Tibial artery (tissue), 4 donors: ENCODE measurements around the gene YTHDF1.

Experiments
- DNase-seq, 2 donors: peaks; one replicate each; pipeline ENCODE4 v3.0.0-alpha.2; 2019
- H3K27ac ChIP-seq, 2 donors: fragments of 200-600 bp; sonication (generic) in 1 of 2; 1 replicate in 1 of 2; 2 replicates in 1 of 2; pipeline ENCODE4 v1.5.1; 2018 to 2019; ENCODE audit warnings: mild to moderate bottlenecking in 1 of 2
- H3K27me3 ChIP-seq, 2 donors: fragments of 200-600 bp; sonication (generic) in 1 of 2; one replicate each; pipeline versions ENCODE4 v1.5.1 to v1.6.0; 2016 to 2019
- H3K36me3 ChIP-seq, 3 donors: fragments of 200-600 bp; sonication (generic) in 2 of 3; one replicate each; pipeline ENCODE4 v1.5.1; 2016 to 2019; ENCODE audit warnings: mild to moderate bottlenecking in 2 of 3
- H3K4me1 ChIP-seq, 4 donors: fragments of 200-600 bp; sonication (generic) in 2 of 4; 1 replicate in 3 of 4; 2 replicates in 1 of 4; pipeline ENCODE4 v1.5.1; 2016 to 2019
- H3K4me3 ChIP-seq, 2 donors: fragments of 200-600 bp; sonication (generic) in 1 of 2; 1 replicate in 1 of 2; 2 replicates in 1 of 2; pipeline ENCODE4 v1.5.1; 2018 to 2019; ENCODE audit warnings: mild to moderate bottlenecking in 2 of 2
- H3K9me3 ChIP-seq, 3 donors: fragments of 200-600 bp; sonication (generic) in 1 of 3; one replicate each; pipeline ENCODE4 v1.5.1; 2016 to 2019
- CTCF ChIP-seq, 2 experiments: fragments of 200-600 bp in 1 of 2; fragments of 450-650 bp in 1 of 2; IDR thresholded peaks; one replicate each; pipeline ENCODE4 v1.5.1; 2017 to 2019; ENCODE audit warnings: antibody characterized with exemption in 2 of 2, mild to moderate bottlenecking in 1 of 2, moderate library complexity in 1 of 2
- intact Hi-C: fragments of 100-400 bp; cut with DNase I; formaldehyde crosslinking; loops from one replicate; pipeline ENCODE4 v1.15.0; 2023; ENCODE audit warnings: low total_unique reads

Gene YTHDF1

GRCh38 chr20:63256954-63257353 lies 41.0 kb upstream of the YTHDF1 start:
- H3K27ac ChIP-seq, result no peak overlapping the region
- H3K4me1 ChIP-seq, result peaks cover 0 to 22% (median 16%) of the 10 kb centered on the region in 4 donors
- intact Hi-C loops, result loop anchor here (5.0 kb wide), 1 partner anchor 490 kb away; no protein-coding TSS in a partner anchor
- peaks cover 0 to 94% of the 10 kb centered on the region in 2 donors for H3K27me3 ChIP-seq
- DNase-seq, result no peak
- no peaks in the 10 kb centered on the region for H3K36me3 ChIP-seq
- no peak for TF ChIP-seq CTCF (IDR thresholded peaks at IDR 0.05)
- no peak overlapping the region for H3K4me3 ChIP-seq
- no peaks in the 10 kb centered on the region for H3K9me3 ChIP-seq

- Histone ChIP-seq H3K27me3 (peaks cover 0 to 92% of the 10 kb centered on the region in 2 donors), H3K36me3 (no peaks in the 10 kb centered on the region), H3K27ac (no peak overlapping the region), H3K4me1 (peaks cover 0 to 22% (median 16%) of the 10 kb centered on the region in 4 donors), H3K4me3 (no peak overlapping the region), H3K9me3 (no peaks in the 10 kb centered on the region)
- intact Hi-C loops, result loop anchor here (5.0 kb wide), 1 partner anchor 489 kb away; no protein-coding TSS in a partner anchor
- DNase-seq, result no peak
- TF ChIP-seq CTCF (IDR thresholded peaks at IDR 0.05), result no peak
Measured at GRCh38 chr20:63255931-63256704, 40.2 kb upstream of the YTHDF1 start.

DNA sequence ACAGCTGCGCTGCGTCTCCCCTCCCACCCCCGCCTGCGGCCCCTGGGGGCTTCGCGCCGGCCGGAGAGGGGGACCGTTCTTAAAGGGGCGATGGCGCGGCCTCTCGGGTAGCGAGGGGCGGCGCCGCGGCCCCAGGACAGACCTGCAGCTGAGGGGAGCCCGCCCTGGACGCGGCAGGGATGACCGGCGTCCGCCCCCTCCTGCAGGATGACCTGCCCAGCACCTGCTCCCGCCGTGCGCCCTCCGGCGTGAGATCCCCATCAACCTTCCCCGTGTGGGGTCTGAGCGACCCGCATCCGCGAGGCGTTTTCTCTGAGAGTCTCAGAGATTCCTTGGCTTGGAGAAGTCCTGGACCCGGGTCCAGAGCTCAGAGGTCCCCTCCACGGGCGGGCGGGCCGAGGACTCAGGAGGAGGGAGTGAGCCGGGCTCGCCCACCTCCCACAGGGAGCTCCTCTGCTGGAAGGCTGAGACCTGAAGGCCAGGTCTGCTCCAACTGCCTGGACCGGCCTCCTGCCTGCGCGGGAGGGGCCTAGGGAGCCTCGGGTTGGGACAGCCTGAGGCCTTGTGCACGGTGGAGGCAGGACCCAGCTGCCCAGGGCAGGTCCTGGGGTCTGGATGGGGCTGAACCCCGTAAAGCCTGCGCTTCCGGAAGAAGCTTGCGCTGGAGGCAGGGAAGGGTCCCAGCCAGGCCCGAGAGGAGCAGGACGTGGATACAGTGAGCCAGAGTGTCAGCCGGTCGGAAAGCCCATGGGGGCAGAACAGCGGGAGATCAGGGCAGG lies 38.9 kb upstream of the YTHDF1 start:
- no peak overlapping the region for H3K4me3 ChIP-seq
- intact Hi-C loops, result loop anchor here (5.0 kb wide), 1 partner anchor 487 kb away; no protein-coding TSS in a partner anchor
- H3K4me1 ChIP-seq, result peaks cover 0 to 22% (median 16%) of the 10 kb centered on the region in 4 donors
- H3K36me3 ChIP-seq, result no peaks in the 10 kb centered on the region
- H3K27ac ChIP-seq, result no peak overlapping the region
- H3K27me3 ChIP-seq, result peaks cover 0 to 92% of the 10 kb centered on the region in 2 donors
- H3K9me3 ChIP-seq, result no peaks in the 10 kb centered on the region
- no peak for DNase-seq
- TF ChIP-seq CTCF (IDR thresholded peaks at IDR 0.05), result no peak

- H3K9me3 ChIP-seq, result no peaks in the 10 kb centered on the region
- H3K36me3 ChIP-seq, result no peaks in the 10 kb centered on the region
- no peak within 1 kb of the TSS for H3K27ac ChIP-seq
- peaks cover 0 to 92% of the 10 kb centered on the region in 2 donors for H3K27me3 ChIP-seq
- intact Hi-C loops, result no loop called here
- DNase-seq, result no peak
- peak within 1 kb of the TSS; percentile 16 to 35 for H3K4me3 ChIP-seq
- H3K4me1 ChIP-seq, result peaks cover 0 to 22% (median 16%) of the 10 kb centered on the region in 4 donors
- TF ChIP-seq CTCF (IDR thresholded peaks at IDR 0.05), result no peak
Measured at GRCh38 chr20:63254232-63254605, 38.3 kb upstream of the YTHDF1 start, which contains the start of gene NKAIN4. Gene NKAIN4 (minus strand): TSS chr20:63254463. CDS start chr20:63254450, 13 bp downstream.

- intact Hi-C loops, result no loop called here
- peaks cover 0 to 22% (median 16%) of the 10 kb centered on the region in 4 donors for H3K4me1 ChIP-seq
- H3K27me3 ChIP-seq, result peaks cover 0 to 92% of the 10 kb centered on the region in 2 donors
- H3K9me3 ChIP-seq, result no peaks in the 10 kb centered on the region
- H3K4me3 ChIP-seq, result peak overlapping the region; percentile 16 to 35
- H3K36me3 ChIP-seq, result no peaks in the 10 kb centered on the region
- no peak for TF ChIP-seq CTCF (IDR thresholded peaks at IDR 0.05)
- DNase-seq, result no peak
- no peak overlapping the region for H3K27ac ChIP-seq
Measured at GRCh38 chr20:63253438-63254231, 37.7 kb upstream of the YTHDF1 start.
